ENCODE results near the gene PTDSS2.
A peak's percentile ranks its signal among the peaks of the same experiment; 100 is the strongest.
"Not testable (repeated sequence)": the region's sequence is repeated elsewhere in the genome, so short reads cannot be mapped to it uniquely, and the experiment has no call there.

PTDSS2 gene

DNA sequence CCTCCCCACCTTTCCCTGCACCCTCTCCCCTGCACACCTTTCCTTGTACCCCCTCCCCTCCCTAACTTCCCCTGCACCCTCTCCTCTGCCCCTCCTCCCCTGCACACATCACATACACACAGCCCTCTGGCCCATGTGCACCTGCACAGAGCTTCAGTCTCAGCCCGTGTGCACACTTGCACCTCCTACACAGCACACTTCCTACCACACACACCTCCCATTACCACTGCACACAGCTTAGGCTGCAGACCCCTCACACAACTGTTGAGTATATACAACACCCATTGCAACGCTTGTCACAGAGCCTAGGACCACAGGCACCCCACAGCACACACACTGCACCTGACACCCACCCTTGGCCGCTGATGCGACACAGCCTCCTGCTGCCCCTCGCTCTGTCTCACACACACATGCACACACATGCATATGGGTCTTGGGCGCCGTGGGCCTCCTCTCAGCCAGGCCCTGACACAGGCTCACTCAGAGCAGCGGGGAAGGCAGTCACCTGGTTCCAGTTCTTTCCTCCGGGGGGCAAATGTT, 35.7 kb upstream of the PTDSS2 start:
- no peak for DNase-seq

DNA sequence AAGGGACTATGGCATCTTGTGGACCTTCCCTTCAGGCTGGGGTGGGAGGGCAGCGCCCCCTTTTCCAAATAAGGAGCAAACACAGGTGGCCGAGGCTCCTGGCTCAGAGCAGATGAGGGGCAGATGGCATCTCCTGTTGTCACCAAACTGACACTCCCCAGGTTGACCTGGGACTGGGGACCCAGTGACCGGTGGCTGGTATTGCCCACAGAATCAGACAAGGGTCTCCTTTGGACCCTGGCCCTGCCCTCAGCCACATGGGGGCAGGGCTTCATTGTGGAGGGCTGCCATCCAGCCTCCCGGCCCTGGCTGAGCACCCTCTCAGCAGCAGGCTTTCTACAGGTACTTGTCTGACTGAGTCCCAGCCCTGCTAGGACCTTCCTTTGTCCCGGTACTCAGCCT, 34.4 kb upstream of the PTDSS2 start:
- DNase-seq, result peak; percentile 33

DNA sequence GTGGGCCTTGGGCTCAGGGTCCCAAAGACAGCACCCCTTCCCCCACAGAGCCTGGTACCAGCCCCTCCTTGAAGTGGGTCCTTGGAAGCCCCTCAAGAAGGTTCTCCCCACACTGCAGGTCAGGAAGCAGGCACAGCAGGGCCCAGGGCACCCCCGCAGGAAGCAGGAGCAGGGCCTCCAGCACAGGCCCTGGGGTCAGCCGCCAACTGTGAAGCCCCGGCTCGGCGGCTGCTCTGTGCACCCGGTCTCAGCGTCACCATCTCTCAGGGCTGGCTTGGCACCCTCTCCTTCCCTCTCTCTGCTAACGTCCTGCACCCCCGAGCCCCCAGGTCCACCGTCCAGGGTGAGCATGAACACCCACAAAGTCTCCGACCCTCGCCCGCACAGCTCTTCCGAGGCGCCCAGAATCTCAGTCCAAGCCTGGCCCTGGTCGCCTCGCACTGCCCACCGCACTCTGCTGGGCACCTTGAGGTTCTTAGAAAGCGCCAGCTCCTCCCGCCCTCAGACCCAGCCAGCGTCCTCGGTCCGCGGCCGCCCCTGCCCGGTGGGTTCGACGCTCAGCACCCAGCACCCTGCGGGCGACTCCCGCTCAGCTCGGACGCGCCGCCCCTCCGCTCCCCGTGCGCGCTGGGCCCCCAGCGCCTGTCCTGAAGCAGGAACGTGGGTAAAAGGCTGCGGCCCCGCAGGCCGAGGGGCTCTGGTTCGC, 33.9 kb upstream of the PTDSS2 start:
- DNase-seq, result peak; percentile 42

DNA sequence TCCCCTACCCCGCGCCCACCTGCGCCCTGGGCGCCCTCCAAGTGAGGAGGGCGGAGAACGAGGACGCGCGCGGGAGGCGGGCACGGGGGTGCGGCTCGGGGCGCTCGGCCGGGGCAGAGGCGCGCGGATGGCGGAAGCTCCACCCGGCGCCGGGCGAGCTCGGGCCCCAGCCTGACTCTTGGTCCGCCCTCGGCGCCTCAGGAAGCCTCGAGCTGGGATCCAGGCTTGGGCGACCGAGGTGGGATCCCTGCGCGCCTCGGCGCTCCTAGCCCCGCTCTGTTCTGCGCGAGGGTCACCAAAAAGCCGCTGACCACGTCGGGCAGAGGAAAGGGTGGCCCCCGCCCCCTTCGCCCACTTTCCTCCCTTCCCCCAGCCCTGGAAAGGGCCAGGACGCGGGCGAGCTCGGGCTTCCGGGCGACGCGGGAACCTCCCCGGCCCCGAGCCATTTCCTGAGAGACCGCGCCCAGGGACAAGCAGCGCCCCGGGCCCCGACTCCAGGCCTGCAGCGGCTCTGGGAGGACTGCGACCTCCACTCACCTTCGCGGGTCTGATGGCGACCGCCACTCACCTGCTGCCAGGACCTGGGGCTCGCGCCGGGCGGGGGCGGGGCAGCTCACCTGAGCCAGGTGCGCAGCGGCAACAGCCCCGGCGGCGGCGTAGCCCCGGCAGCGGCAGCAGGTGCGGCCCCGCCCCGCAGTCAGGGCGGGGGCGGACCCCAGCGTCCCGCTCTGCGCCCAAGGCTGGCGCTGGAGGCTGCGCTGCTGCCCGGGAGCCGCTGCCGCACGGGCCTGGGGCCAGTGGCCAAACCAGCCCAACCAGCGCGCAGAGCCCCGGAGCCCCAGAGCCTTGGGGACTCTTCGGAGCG, 33.1 kb upstream of the PTDSS2 start:
- peak; percentile 59 for DNase-seq

DNA sequence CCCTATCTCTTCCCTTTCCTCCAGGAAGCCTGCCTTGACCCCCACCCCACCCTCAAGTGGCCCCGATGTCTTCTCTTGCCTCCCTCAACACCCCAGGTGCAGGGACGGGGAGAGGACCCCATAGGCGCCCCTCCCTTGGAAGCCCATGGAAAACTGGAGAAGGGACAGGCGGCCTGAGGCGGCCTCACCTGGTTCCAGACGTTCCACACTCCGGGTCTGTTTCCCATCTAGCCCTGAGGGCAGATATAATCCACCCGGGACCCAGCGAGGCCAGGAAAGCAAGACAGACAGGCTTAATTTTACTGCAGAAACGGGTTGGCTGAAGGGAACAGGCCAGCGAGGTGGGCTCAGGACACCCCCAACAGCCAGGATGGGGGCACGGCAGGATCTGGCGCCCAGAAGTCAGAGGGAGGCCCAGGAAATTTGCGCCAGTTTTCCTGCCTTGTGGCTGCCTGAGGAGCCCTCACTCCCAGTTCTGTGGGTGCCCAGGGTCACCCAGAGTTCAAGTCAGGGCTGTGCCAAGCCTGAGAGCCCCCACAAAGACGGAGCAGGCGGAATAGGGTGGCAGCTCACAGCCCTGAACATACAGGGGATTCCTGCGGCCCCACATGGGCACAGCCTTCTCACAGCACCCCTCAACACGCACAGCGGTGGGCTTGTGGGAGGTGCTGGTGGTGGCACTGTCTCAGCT, 32.3 kb upstream of the PTDSS2 start:
- DNase-seq, result no peak

DNA sequence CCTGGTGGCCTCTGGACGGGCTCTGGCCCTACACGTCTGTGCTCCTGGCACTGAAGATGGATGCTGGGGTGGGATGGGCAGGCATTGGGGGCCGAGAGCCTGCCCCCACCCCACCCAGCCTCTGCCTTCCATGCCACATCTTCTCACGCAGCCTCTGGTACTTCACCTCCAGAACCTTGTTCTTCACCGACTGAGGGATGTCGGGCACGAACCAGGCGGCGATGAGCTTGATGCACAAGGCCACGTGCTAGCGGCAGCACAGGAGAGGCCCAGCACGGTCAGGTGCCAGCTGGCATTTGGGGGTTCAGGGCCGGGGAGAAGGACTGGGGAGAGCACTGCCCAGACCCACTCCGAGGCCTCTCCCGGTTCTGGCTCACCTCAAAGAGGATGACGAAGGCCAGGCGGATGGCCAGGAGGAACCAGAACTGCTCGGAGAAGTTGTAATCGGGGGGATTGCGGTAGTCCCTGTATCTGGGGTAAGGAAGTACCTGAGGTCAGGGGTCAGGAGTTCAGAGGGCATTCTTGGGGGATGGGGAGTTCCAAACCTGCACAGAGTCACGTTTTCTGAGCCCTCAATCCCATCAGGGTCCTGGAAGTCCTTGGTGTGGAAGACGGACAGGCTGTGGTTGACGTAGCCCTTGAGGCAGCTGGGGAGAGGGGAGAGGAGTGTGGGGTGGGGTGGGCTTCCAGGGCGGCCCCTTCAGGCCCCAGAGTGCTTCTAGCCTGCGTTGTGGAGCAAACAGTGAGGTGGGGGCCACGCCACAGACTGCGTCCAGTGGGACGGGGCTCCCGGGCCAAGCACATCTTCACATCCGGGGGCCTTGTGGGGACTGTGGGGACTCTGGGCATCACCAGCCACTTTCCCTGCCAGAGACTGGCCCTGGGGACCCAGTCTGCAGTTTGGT, 31.5 kb upstream of the PTDSS2 start:
- DNase-seq, result no peak

DNA sequence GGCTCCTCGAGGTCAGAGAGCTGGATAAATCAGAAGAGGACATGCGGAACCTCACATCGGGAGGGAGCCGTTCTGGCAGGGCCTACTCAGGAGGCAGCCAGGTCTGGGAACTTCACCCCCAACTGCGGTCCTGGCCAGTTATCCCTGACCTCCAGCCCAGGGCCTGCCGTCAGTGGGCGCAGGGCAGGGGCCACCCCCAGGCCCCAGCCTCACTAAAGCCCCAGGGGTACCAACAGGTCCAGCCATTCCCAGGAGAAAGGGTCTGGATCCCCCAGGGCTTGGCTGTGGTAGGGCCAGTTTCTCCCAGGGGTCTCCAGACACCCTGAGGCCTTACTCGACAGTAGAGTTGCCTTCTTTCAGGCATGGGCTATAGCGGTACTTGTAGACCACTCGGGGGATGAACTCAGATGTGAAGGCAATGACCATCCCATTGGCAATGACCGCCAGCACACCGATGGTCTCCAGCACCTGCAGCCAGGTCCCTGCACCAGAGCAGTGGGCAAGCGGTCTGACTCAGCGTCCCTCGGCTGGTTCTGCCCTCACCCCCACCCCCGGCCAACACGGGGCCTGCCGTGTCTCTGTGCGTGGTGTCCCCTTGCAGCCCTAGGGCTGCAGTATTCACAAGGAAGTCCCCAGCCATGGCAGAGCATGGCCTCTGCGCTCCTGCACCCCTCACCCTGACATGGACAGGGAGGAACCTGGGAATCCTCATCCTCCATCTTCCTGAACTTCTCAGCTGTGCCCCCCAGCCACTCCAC, 30.7 kb upstream of the PTDSS2 start:
- no peak for DNase-seq

DNA sequence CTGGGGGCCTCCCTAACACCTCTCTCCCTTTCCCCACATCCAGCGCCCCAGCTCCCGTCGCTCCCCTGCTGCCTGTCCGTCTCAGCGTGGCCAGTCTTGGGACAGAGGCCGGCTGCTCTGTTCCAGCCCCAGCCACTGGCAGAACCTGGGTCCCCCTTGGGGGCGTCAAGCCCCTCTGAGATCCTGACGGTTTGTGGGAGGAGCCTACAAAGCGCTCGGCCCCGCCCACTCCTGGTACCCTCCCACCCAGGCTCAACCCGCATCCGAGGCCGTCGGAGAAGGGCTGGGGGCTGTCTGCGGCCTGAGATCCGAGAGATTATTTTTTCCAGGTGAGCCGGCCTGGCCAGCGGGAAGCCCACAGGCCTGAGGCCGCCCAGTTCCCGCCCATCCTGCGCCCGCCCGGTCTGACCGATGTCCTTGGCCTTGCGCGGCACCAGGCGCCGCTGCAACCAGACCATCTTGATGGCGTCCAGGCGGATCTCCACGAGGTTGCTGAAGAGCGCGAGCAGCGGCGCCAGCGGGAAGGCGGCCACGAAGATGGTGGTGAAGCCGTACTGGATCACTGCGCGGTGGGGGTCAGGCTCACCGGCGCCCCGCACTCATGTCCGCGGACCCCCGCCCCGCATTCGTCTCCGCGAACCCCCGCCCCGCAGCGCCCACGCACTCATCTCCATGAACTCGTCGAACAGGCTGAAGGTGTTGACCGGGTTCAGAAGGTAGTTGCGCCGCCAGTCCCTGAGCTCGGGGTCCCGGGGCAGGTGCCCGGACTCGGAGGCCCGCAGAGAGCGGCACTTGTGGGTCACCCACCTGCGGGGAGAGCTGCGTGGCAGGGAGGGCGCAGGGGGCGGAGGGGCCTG, 29.8 kb upstream of the PTDSS2 start:
- peak; percentile 28 for DNase-seq

DNA sequence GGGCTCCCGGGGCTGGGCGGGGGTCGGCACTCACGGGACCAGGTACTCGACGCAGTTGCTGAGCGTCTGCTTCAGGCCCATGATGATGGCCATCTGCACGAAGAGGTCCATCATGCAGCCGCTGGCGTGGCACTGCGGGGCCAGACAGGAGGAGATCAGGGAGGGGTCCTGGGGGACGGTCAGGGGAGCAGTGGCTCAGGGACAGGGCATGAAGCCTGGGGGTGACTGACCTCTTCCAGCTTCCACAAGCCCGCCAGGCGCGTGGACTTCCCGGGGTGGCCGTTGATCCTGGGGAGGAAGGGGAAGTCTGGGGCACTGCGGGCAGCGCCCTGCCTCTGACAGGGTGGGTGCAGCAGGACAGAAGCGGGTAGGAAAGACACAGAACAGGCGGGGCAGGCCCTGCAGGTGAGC, 29.2 kb upstream of the PTDSS2 start:
- DNase-seq, result no peak

DNA sequence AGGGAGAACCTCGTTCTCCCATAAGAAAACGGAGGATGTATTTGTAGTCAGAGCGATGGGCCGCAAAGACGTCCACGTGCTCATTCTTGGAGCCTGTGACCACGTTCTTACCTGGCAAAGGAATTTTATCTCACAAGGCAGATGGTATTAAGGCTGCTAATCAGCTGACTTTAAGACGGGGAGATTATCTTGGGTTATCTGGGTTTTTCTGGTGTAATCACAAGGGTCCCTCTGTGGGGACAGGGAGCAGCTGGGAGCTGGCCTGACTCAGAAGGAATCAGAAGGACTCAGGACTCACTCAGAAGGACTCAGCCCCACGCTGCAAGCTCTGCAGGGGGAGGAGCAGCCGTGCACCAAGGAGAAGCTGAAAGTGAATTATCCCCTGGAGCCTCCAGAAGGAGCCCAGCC, 27.8 kb upstream of the PTDSS2 start:
- DNase-seq, result no peak

DNA sequence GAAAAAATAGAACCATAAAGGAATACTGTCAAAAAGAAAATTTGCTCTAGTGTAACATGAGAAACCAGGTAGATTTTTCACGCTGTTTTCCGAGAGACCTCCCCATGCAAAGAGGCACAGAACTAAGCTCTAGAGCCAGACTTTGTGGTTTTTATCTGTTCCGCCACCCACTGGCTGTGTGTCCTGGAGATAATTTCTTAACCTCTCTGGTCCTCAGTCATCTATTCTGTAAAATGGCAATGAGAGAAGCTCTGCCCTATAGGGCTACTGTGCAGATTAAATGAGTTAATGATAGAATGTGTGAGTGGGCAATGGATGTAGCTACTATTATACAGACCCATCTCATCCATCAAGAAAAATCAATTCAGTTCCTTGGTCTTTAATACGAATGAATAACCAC, 25.8 kb upstream of the PTDSS2 start:
- no peak for DNase-seq

DNA sequence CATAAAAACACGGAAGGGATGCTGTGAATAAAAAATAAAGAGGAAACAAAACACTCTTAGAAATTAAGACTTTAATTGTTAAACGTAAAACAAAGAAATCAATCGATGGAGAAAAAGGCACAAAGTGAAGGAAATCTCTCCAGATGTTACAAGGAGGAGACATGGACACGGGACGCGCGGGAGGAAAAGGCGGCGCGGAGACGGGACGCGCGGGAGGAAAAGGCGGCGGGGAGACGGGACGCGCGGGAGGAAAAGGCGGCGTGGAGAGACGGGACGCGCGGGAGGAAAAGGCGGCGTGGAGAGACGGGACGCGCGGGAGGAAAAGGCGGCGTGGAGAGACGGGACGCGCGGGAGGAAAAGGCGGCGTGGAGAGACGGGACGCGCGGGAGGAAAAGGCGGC, 25.3 kb upstream of the PTDSS2 start:
- not testable (repeated sequence) for DNase-seq

DNA sequence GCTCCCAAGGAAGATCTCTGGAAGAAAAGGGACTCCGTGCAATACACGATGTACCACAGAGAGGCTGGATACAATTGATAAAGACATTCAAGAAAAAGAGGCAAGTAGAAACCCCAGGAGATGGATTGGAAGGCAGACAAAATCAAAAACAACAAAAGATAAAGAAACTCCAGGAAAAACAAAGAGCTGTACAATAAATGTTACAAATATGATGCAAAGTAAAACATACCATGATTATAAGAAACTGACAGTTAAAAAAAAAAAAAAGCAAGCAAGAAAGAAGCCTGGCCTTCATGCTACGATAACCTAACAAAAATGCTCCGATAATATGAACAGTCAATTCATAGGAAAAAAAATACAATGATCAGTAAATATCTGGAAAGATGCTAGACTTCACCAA, 24.8 kb upstream of the PTDSS2 start:
- DNase-seq, result no peak

DNA sequence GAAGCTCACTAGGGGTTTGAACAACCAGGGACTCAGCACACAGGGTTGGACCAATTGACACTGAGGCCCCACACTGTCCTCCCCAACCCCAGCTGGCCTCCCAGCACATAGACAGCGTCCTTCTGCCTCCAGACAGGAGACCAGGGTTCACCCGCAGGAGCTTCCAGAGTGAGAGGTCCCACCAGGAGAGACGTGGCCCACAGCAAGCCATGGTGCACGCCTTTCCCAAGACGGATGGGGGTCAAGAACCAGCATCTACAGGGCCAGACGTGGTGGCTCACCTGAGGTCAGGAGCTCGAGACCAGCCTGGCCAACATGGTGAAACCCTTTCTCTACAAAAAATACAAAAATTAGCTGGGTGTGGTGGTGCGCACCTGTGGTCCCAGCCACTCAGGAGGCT, 23.2 kb upstream of the PTDSS2 start:
- no peak for DNase-seq

DNA sequence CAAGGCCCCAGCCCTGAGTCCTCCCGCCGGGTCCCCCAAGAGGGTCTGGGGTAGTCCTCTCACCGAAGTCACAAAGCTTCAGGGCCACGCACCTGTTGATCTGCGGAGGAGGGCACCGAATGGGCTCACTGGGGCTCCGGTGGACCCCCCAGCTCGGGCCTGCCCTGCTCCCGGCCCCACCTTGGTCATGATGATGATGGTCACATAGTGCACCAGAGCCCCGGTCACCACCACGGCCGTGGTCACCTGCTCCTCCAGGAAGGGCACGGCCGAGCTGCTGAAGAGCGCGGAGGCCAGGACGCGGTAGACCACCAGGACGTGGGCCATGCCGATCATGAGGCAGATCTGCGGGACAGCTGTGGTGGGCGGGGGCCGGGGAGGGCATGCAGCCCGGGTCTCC, 21.8 kb upstream of the PTDSS2 start:
- DNase-seq, result peak; percentile 28

DNA sequence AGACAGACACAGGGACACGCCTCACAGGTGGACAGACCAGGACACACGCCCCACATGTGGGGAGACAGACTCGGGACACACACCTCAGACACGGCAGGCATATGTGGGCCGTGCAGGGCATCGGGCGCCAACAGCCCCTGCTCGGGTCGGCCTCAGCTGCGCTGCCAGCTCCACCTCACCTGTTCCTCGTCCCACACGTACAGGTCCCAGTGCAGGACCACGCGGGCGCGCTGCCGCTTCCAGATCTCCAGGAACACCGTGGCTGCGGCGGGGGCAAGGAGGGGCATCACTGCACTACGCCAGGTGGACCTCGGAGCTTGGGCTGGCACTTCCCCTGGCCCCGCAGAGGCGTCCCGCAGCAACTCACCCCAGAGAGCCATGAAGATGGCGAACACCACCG, 20.7 kb upstream of the PTDSS2 start:
- peak; percentile 25 for DNase-seq

DNA sequence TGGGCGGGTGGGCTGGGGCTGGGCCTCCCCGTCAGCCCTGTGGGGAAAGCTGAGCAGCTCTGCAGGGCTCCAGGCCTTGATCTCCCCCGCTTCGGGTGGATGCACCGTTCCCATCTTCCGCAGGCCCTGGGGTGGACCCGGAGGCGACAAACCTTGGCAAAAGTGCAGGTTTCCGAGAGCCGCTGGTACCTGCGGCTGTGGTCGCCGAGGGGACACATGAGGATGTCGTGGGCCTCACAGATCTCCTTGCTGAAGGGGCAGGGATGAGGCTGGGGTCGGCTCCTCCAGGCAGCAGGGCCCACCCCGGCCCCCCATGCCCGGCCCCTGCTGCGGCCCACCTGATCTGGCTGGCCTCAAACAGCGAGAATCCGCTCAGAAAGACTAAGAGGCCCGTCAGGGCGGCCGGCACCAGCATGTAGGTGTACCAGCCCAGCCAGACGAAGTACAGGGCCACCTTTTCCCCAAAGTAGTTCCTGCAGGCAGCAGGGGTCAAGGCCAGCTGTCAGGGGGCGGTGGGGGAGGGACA, 20.1 kb upstream of the PTDSS2 start:
- peak; percentile 25 for DNase-seq

DNA sequence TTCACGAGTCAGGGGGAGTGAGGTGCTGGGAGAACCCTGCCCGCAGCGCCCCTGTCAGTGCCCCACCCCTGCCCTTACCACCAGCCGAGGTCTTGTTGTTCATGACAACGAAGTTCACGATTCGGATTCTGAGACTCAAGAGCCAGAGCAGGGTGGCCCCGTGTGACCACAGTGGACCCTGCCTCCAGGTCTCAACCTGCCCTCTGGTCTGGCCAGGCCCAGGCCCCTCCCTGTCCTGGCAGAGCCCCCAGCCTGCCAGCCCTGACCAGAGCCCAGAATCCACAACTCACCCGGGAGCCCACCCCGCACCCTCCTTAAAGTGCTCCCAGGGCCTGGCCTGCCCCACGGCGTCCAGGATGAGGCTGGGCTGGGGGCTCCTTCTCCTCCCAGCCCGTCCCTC, 18.2 kb upstream of the PTDSS2 start:
- no peak for DNase-seq

DNA sequence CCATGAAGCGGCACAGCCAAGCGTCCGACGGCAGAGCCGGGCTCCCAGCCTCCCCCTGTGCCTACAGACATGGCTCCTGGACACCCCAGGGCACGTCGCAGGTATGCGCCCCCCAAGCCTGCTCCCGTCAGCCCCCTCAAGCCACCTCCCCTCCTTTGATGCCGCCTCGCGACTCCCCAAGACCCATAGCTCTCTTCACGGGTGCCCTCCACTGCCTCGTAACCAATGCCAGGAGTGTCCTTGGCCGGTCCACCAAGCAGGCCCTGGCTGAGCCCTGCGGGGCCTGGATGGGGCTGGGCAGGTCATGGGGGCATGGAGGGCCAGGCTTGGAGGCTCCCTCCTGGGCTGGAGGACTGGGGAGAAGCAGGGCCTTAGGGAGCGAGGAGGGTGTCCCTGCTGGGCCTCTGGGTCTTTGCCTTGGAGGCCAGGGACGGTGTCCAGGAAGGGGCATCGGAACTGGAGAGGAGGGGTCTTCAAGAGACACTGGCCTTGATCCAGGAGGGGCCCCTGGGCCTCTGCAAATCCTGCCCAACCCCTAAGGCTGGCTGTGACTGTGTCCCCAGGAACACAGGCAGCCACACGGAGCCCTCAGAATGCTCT, 17.5 kb upstream of the PTDSS2 start:
- no peak for DNase-seq

DNA sequence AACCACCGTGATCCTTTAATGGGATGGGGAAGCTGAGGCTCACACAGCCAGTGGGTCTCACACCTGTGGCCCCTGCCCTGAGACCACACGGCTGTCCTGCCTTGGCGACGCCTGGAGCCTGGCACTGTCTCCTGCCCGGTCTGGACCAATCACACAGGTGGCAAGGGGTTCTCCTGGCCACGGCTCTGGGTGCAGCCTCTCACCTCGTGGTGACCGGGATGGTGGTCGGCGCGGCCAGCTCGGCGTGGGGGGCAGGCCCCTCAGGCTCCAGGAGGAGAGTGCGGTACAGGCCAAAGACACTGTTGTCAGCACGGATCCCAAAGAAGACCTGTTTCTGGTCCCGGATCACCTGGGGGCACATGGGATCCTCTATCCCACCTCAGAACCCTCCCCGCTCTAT, 17.0 kb upstream of the PTDSS2 start:
- no peak for DNase-seq

Data from activated CD4-positive, CD25-positive, alpha-beta regulatory T cell treated with anti-CD3 and anti-CD28 coated beads, Interleukin-2, amount 50 U/mL, for 72 hours (primary cell).